Measurements from ENCODE around the gene PET100.

DNA sequence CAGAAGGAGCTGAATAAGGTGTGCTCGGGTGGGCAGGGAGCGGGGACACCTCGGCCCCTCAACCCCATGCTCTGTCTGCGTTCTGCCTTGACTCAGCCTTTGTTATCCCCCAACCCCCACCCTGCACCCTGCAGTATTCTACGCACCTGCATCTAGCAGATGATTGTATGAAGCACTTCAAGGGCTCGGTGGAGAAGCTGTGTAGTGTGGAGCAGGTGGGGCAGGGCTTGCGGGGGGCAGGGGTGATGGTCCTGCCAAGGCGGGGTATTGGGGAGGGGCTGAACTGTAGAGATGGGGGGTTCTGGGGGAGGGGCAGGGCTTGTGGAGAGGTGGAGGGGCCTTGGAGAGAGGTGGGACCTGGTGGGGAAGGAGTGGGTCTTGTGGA is 13.4 kb downstream of the PET100 start:
- TF ChIP-seq, protein P1, sequence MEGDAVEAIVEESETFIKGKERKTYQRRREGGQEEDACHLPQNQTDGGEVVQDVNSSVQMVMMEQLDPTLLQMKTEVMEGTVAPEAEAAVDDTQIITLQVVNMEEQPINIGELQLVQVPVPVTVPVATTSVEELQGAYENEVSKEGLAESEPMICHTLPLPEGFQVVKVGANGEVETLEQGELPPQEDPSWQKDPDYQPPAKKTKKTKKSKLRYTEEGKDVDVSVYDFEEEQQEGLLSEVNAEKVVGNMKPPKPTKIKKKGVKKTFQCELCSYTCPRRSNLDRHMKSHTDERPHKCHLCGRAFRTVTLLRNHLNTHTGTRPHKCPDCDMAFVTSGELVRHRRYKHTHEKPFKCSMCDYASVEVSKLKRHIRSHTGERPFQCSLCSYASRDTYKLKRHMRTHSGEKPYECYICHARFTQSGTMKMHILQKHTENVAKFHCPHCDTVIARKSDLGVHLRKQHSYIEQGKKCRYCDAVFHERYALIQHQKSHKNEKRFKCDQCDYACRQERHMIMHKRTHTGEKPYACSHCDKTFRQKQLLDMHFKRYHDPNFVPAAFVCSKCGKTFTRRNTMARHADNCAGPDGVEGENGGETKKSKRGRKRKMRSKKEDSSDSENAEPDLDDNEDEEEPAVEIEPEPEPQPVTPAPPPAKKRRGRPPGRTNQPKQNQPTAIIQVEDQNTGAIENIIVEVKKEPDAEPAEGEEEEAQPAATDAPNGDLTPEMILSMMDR (conservative IDR thresholded peaks at IDR 0.05; ENCODE audit: low read depth in 2 of 2) = no peak
- TF ChIP-seq, protein P2, sequence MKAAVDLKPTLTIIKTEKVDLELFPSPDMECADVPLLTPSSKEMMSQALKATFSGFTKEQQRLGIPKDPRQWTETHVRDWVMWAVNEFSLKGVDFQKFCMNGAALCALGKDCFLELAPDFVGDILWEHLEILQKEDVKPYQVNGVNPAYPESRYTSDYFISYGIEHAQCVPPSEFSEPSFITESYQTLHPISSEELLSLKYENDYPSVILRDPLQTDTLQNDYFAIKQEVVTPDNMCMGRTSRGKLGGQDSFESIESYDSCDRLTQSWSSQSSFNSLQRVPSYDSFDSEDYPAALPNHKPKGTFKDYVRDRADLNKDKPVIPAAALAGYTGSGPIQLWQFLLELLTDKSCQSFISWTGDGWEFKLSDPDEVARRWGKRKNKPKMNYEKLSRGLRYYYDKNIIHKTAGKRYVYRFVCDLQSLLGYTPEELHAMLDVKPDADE (IDR thresholded peaks at IDR 0.05) = no peak
- TF ChIP-seq POLR2AphosphoS5 (IDR thresholded peaks at IDR 0.05; ENCODE audit: low read depth) (no peak), CREB1 (CRISPR knock-in tag; IDR thresholded peaks at IDR 0.05; ENCODE audit: low read depth) (no peak), EZH2phosphoT487 (IDR thresholded peaks at IDR 0.05; ENCODE audit: unreplicated experiment) (no peak), ZNF331 (CRISPR knock-in tag; IDR thresholded peaks at IDR 0.05; ENCODE audit: low read depth) (no peak), EZH2 (IDR thresholded peaks at IDR 0.05; ENCODE audit: low read depth, unreplicated experiment) (no peak), NANOG (IDR thresholded peaks at IDR 0.05; ENCODE audit: borderline replicate concordance) (no peak), JUNB (IDR thresholded peaks at IDR 0.05; ENCODE audit: unreplicated experiment) (no peak)
